Right atrium auricular region (tissue), 2 donors: Measurements from ENCODE around the gene MAN2A1. TPM values are rescaled to one million over a fixed set of nuclear protein-coding genes. Genes with fewer than 3 reads are reported as not detected.

Experiments used
- DNase-seq: peaks from one replicate; pipeline ENCODE4 v3.0.0-alpha.2; 2019; ENCODE audit warnings: low spot score
- H3K27ac ChIP-seq, 2 donors: fragments of 200-600 bp; sonication (generic); 1 replicate in 1 of 2; 2 replicates in 1 of 2; pipeline ENCODE4 v1.5.1; 2016 to 2019
- H3K27me3 ChIP-seq, 2 donors: fragments of 200-600 bp; sonication (generic); one replicate each; pipeline versions ENCODE4 v1.5.1 to v1.6.0; 2017 to 2019
- H3K36me3 ChIP-seq: fragments of 200-600 bp; sonication (generic); one replicate; pipeline ENCODE4 v1.5.1; 2016
- H3K4me1 ChIP-seq, 2 donors: fragments of 200-600 bp; sonication (generic); one replicate each; pipeline versions ENCODE4 v1.5.1 to v1.6.0; 2017 to 2019
- H3K4me3 ChIP-seq, 2 donors: fragments of 200-600 bp; sonication (generic); 1 replicate in 1 of 2; 2 replicates in 1 of 2; pipeline ENCODE4 v1.5.1; 2017 to 2019; ENCODE audit warnings: mild to moderate bottlenecking in 1 of 2, moderate library complexity in 1 of 2
- H3K9me3 ChIP-seq, 2 donors: fragments of 200-600 bp; sonication (generic); one replicate each; pipeline ENCODE4 v1.5.1; 2019
- CTCF ChIP-seq, 2 donors: fragments of 200-600 bp; sonication (generic); IDR thresholded peaks; one replicate each; pipeline ENCODE4 v1.5.1; 2019; ENCODE audit warnings: antibody characterized with exemption in 2 of 2
- total RNA-seq, 2 donors: library from RNA; depleted of rRNA; stranded (reverse); fragments of >200 nt; gene quantifications; one replicate each; pipeline ENCODE4 v1.1.0, GENCODE V29; 2016

Gene MAN2A1
- total RNA-seq, 2 donors from 2014 or later, result 10.0 to 10.4 TPM

- no peaks in the 10 kb centered on the region for H3K9me3 ChIP-seq
- no peak overlapping the region for H3K27ac ChIP-seq
- H3K36me3 ChIP-seq, result no peaks in the 10 kb centered on the region
- TF ChIP-seq CTCF (IDR thresholded peaks at IDR 0.05), result no peak
- H3K27me3 ChIP-seq, result no peaks in the 10 kb centered on the region
- H3K4me3 ChIP-seq, result no peak overlapping the region
- H3K4me1 ChIP-seq, result peaks cover 0 to 16% of the 10 kb centered on the region in 2 donors
- DNase-seq, result no peak
Measured at GRCh38 chr5:109703166-109703565, 13.4 kb downstream of the MAN2A1 start.

- peaks cover 0 to 16% of the 10 kb centered on the region in 2 donors for H3K4me1 ChIP-seq
- no peak overlapping the region for H3K27ac ChIP-seq
- no peaks in the 10 kb centered on the region for H3K27me3 ChIP-seq
- no peaks in the 10 kb centered on the region for H3K36me3 ChIP-seq
- H3K4me3 ChIP-seq, result no peak overlapping the region
- no peak for DNase-seq
- no peak for TF ChIP-seq CTCF (IDR thresholded peaks at IDR 0.05)
- H3K9me3 ChIP-seq, result no peaks in the 10 kb centered on the region
Measured at GRCh38 chr5:109703829-109704228, 14.1 kb downstream of the MAN2A1 start.

GRCh38 chr5:109704282-109704952 lies 14.7 kb downstream of the MAN2A1 start:
- peaks cover 0 to 16% of the 10 kb centered on the region in 2 donors for H3K4me1 ChIP-seq
- H3K4me3 ChIP-seq, result no peak overlapping the region
- H3K36me3 ChIP-seq, result no peaks in the 10 kb centered on the region
- DNase-seq, result no peak
- no peaks in the 10 kb centered on the region for H3K9me3 ChIP-seq
- no peak for TF ChIP-seq CTCF (IDR thresholded peaks at IDR 0.05)
- H3K27me3 ChIP-seq, result no peaks in the 10 kb centered on the region
- no peak overlapping the region for H3K27ac ChIP-seq

- H3K4me1 ChIP-seq, result peaks cover 0 to 16% of the 10 kb centered on the region in 2 donors
Measured at GRCh38 chr5:109705596-109705995, 15.9 kb downstream of the MAN2A1 start.

GRCh38 chr5:109706095-109706494 lies 16.4 kb downstream of the MAN2A1 start:
- no peak for DNase-seq
- H3K27ac ChIP-seq, result no peak overlapping the region
- no peak overlapping the region for H3K4me3 ChIP-seq
- no peaks in the 10 kb centered on the region for H3K36me3 ChIP-seq
- no peaks in the 10 kb centered on the region for H3K27me3 ChIP-seq
- H3K4me1 ChIP-seq, result peaks cover 0 to 16% of the 10 kb centered on the region in 2 donors
- no peaks in the 10 kb centered on the region for H3K9me3 ChIP-seq
- no peak for TF ChIP-seq CTCF (IDR thresholded peaks at IDR 0.05)

More at GRCh38 chr5:109705596-109705995, 15.9 kb downstream of the MAN2A1 start:
- TF ChIP-seq CTCF (IDR thresholded peaks at IDR 0.05), result no peak
- H3K27ac ChIP-seq, result no peak overlapping the region
- H3K9me3 ChIP-seq, result no peaks in the 10 kb centered on the region
- no peaks in the 10 kb centered on the region for H3K27me3 ChIP-seq
- H3K36me3 ChIP-seq, result no peaks in the 10 kb centered on the region
- H3K4me3 ChIP-seq, result no peak overlapping the region
- no peak for DNase-seq

GRCh38 chr5:109707531-109707930 lies 17.8 kb downstream of the MAN2A1 start:
- peaks cover 0 to 16% of the 10 kb centered on the region in 2 donors for H3K4me1 ChIP-seq
- H3K9me3 ChIP-seq, result no peaks in the 10 kb centered on the region
- no peak overlapping the region for H3K27ac ChIP-seq
- H3K36me3 ChIP-seq, result no peaks in the 10 kb centered on the region
- H3K4me3 ChIP-seq, result no peak overlapping the region
- no peak for TF ChIP-seq CTCF (IDR thresholded peaks at IDR 0.05)
- H3K27me3 ChIP-seq, result no peaks in the 10 kb centered on the region
- DNase-seq, result no peak
